Gastrocnemius medialis (tissue), 4 donors: Measurements from ENCODE around the gene ATG7. TPM values are rescaled to one million over a fixed set of nuclear protein-coding genes. Genes with fewer than 3 reads are reported as not detected.

Experiments used
- ATAC-seq, 2 donors: fragments of 150-250 bp; one replicate each; pipeline ENCODE4 v1.9.1; 2016
- DNase-seq, 2 donors: peaks; one replicate each; pipeline ENCODE4 v3.0.0-alpha.2; 2019
- H3K27ac ChIP-seq, 4 donors: fragments of 200-600 bp; sonication (generic); 1 replicate in 1 of 4; 2 replicates in 3 of 4; pipeline ENCODE4 v1.5.1; 2016 to 2018; ENCODE audit warnings: mild to moderate bottlenecking in 2 of 4, moderate library complexity in 1 of 4
- H3K27me3 ChIP-seq, 3 donors: fragments of 200-600 bp; sonication (generic) in 2 of 3; 1 replicate in 1 of 3; 2 replicates in 2 of 3; pipeline versions ENCODE4 v1.5.1 to v1.6.0; 2016 to 2019; ENCODE audit warnings: mild to moderate bottlenecking in 1 of 3, moderate library complexity in 1 of 3
- H3K36me3 ChIP-seq, 2 donors: fragments of 200-600 bp; sonication (generic) in 1 of 2; one replicate each; pipeline ENCODE4 v1.5.1; 2017 to 2018
- H3K4me1 ChIP-seq, 2 donors: fragments of 200-600 bp; sonication (generic) in 1 of 2; one replicate each; pipeline ENCODE4 v1.5.1; 2016 to 2017; ENCODE audit warnings: mild to moderate bottlenecking in 2 of 2
- H3K4me3 ChIP-seq, 4 donors: fragments of 200-600 bp; sonication (generic) in 3 of 4; 1 replicate in 1 of 4; 2 replicates in 3 of 4; pipeline ENCODE4 v1.5.1; 2016 to 2019; ENCODE audit warnings: mild to moderate bottlenecking in 2 of 4
- H3K9me3 ChIP-seq, 3 donors: fragments of 200-600 bp; sonication (generic) in 2 of 3; 1 replicate in 1 of 3; 2 replicates in 2 of 3; pipeline ENCODE4 v1.5.1; 2016 to 2019
- CTCF ChIP-seq, 5 experiments: fragments of 450-650 bp in 3 of 5; fragments of 200-600 bp in 2 of 5; sonication (generic) in 2 of 5; IDR thresholded peaks in 4 of 5; conservative IDR thresholded peaks in 1 of 5; 1 replicate in 4 of 5; 2 replicates in 1 of 5; pipeline ENCODE4 v1.5.1; 2016 to 2019; ENCODE audit warnings: antibody characterized with exemption in 5 of 5, mild to moderate bottlenecking in 3 of 5, moderate library complexity in 3 of 5
- POLR2A ChIP-seq, 2 donors: fragments of 450-650 bp; IDR thresholded peaks; one replicate each; pipeline ENCODE4 v1.6.1; 2017; ENCODE audit warnings: antibody characterized with exemption in 2 of 2, mild to moderate bottlenecking in 2 of 2, moderate library complexity in 2 of 2
- in situ Hi-C, 4 donors: fragments of 200-750 bp; cut with MboI; loops; one replicate each; pipeline versions ENCODE4 v1.15.0 to v1.8.0; 2017; ENCODE audit warnings: low sequenced_read_pairs in 4 of 4
- intact Hi-C: fragments of 100-400 bp; cut with DNase I; formaldehyde crosslinking; loops from one replicate; pipeline ENCODE4 v1.15.1; 2023; ENCODE audit warnings: low total_unique reads
- total RNA-seq, 4 donors: library from RNA; depleted of rRNA; stranded (reverse); fragments of >200 nt; gene quantifications; one replicate each; pipeline versions ENCODE4 v1.1.0 to v1.2.3, GENCODE V29; 2016

The ATG7 gene
- total RNA-seq, 4 donors from 2014 or later, result 13.5 to 29.2 (median 15.0) TPM

- H3K4me1 ChIP-seq, result peaks cover 31 to 35% of the 10 kb centered on the region in 2 donors
- H3K27me3 ChIP-seq, result no peaks in the 10 kb centered on the region
- in situ Hi-C loops (no loop called here), intact Hi-C loops (no loop called here)
- no peaks in the 10 kb centered on the region for H3K9me3 ChIP-seq
- no peak overlapping the region for H3K4me3 ChIP-seq
- no peak for DNase-seq
- no peaks in the 10 kb centered on the region for H3K36me3 ChIP-seq
- TF ChIP-seq CTCF (IDR thresholded peaks at IDR 0.05 in 4 of 5, conservative IDR thresholded peaks at IDR 0.05 in 1 of 5), result no peak
- no peak for TF ChIP-seq POLR2A (IDR thresholded peaks at IDR 0.05)
- ATAC-seq, result no peak
- no peak overlapping the region for H3K27ac ChIP-seq
These were observed 204.5 kb downstream of the ATG7 start for GRCh38 chr3:11476735-11477144.

- H3K36me3 ChIP-seq, result no peaks in the 10 kb centered on the region
- intact Hi-C loops, result no loop called here
- DNase-seq (no peak), ATAC-seq (no peak)
- H3K4me3 ChIP-seq, result no peak overlapping the region
- in situ Hi-C loops, result no loop called here
- no peaks in the 10 kb centered on the region for H3K27me3 ChIP-seq
- no peak for TF ChIP-seq CTCF (IDR thresholded peaks at IDR 0.05 in 4 of 5, conservative IDR thresholded peaks at IDR 0.05 in 1 of 5)
- no peak for TF ChIP-seq POLR2A (IDR thresholded peaks at IDR 0.05)
- H3K27ac ChIP-seq, result peak overlapping the region; percentile 2 to 43 (median 21)
- no peaks in the 10 kb centered on the region for H3K9me3 ChIP-seq
- peaks cover 33 to 41% of the 10 kb centered on the region in 2 donors for H3K4me1 ChIP-seq
These were observed 205.3 kb downstream of the ATG7 start for GRCh38 chr3:11477407-11477911.

- Histone ChIP-seq H3K27ac (peak overlapping the region in 3 of 4 donors; percentile 2 to 43 (median 35)), H3K4me3 (no peak overlapping the region), H3K36me3 (no peaks in the 10 kb centered on the region), H3K9me3 (no peaks in the 10 kb centered on the region), H3K4me1 (peaks cover 33 to 44% of the 10 kb centered on the region in 2 donors), H3K27me3 (no peaks in the 10 kb centered on the region)
- DNase-seq (no peak), ATAC-seq (no peak)
- intact Hi-C loops, result no loop called here
- TF ChIP-seq POLR2A (IDR thresholded peaks at IDR 0.05) (no peak), CTCF (IDR thresholded peaks at IDR 0.05 in 4 of 5, conservative IDR thresholded peaks at IDR 0.05 in 1 of 5) (no peak)
- in situ Hi-C loops, result no loop called here
These were observed 206.0 kb downstream of the ATG7 start for GRCh38 chr3:11478167-11478566.

GRCh38 chr3:11479221-11479620, 207.0 kb downstream of the ATG7 start:
- Histone ChIP-seq H3K27ac (no peak overlapping the region), H3K4me1 (peaks cover 33 to 48% of the 10 kb centered on the region in 2 donors), H3K27me3 (no peaks in the 10 kb centered on the region), H3K36me3 (no peaks in the 10 kb centered on the region), H3K4me3 (no peak overlapping the region), H3K9me3 (no peaks in the 10 kb centered on the region)
- in situ Hi-C loops (no loop called here), intact Hi-C loops (no loop called here)
- TF ChIP-seq CTCF (IDR thresholded peaks at IDR 0.05 in 4 of 5, conservative IDR thresholded peaks at IDR 0.05 in 1 of 5), result no peak
- TF ChIP-seq POLR2A (IDR thresholded peaks at IDR 0.05), result no peak
- DNase-seq, result no peak
- ATAC-seq, result no peak
